SK-N-SH treated with all-trans-retinoic acid at 6 μM for 48 hours (cell line): Measurements from ENCODE around the gene TPST2.

Experiments
- ATAC-seq: fragments of 200-7000 bp; cut with Tn5 transposase; 3 replicates; pipeline ENCODE4 v1.9.1; 2020; ENCODE audit warnings: mild to moderate bottlenecking, moderate library complexity
- ARNTL ChIP-seq: fragments of 450-650 bp; formaldehyde crosslinking; IDR thresholded peaks from 2 replicates; pipeline ENCODE4 v1.5.0; 2020; ENCODE audit warnings: low read depth, mild to moderate bottlenecking, moderate library complexity, borderline replicate concordance
- ESRRG ChIP-seq: fragments of 250-450 bp; sonication (Bioruptor Pico); IDR thresholded peaks from 2 replicates; pipeline ENCODE4 v1.6.1; 2021; ENCODE audit warnings: mild to moderate bottlenecking
- GLIS3 ChIP-seq: fragments of 250-450 bp; sonication (Bioruptor Pico); IDR thresholded peaks from 2 replicates; pipeline ENCODE4 v1.5.0; 2020; ENCODE audit warnings: mild to moderate bottlenecking, moderate library complexity
- PATZ1 ChIP-seq: fragments of 250-450 bp; sonication (Bioruptor Pico); IDR thresholded peaks from 2 replicates; pipeline ENCODE4 v1.8.0; 2020; ENCODE audit warnings: mild to moderate bottlenecking, moderate library complexity, borderline replicate concordance
- PPARA ChIP-seq: fragments of 250-450 bp; sonication (Bioruptor Pico); IDR thresholded peaks from 2 replicates; pipeline ENCODE4 v1.5.0; 2020; ENCODE audit warnings: mild to moderate bottlenecking, borderline replicate concordance
- RARB ChIP-seq: fragments of 250-450 bp; sonication (Bioruptor Pico); IDR thresholded peaks from 2 replicates; pipeline ENCODE4 v1.8.0; 2021; ENCODE audit warnings: mild to moderate bottlenecking, moderate library complexity
- SNAI2 ChIP-seq: fragments of 250-450 bp; sonication (Bioruptor Pico); IDR thresholded peaks from 2 replicates; pipeline ENCODE4 v1.5.0; 2020; ENCODE audit warnings: mild to moderate bottlenecking, moderate library complexity
- TCF4 ChIP-seq: fragments of 250-450 bp; sonication (Bioruptor Pico); IDR thresholded peaks from 2 replicates; pipeline ENCODE4 v1.8.0; 2021; ENCODE audit warnings: mild to moderate bottlenecking, moderate library complexity, borderline replicate concordance
- TOX ChIP-seq: fragments of 250-450 bp; sonication (Bioruptor Pico); IDR thresholded peaks from 2 replicates; pipeline ENCODE4 v1.8.0; 2021; ENCODE audit warnings: mild to moderate bottlenecking, moderate library complexity, borderline replicate concordance
- TSHZ2 ChIP-seq: fragments of 250-450 bp; sonication (Bioruptor Pico); IDR thresholded peaks from 2 replicates; pipeline ENCODE4 v1.5.0; 2020; ENCODE audit warnings: mild to moderate bottlenecking, moderate library complexity
- ZFP30 ChIP-seq: fragments of 450-650 bp; formaldehyde crosslinking; IDR thresholded peaks from 2 replicates; pipeline ENCODE4 v1.5.0; 2022; ENCODE audit warnings: mild to moderate bottlenecking, moderate library complexity
- ZNF565 ChIP-seq: fragments of 450-650 bp; formaldehyde crosslinking; conservative IDR thresholded peaks from 2 replicates; pipeline ENCODE4 v1.5.0; 2020; ENCODE audit warnings: low read depth, mild to moderate bottlenecking, moderate library complexity
- ZNF70 ChIP-seq: fragments of 450-650 bp; formaldehyde crosslinking; IDR thresholded peaks from 2 replicates; pipeline ENCODE4 v1.5.0; 2020; ENCODE audit warnings: mild to moderate bottlenecking, moderate library complexity
- TF ChIP-seq, protein P1 (sequence below): fragments of 250-450 bp; sonication (Bioruptor Pico); IDR thresholded peaks from 2 replicates; pipeline ENCODE4 v1.5.1; 2021; ENCODE audit warnings: mild to moderate bottlenecking, moderate library complexity
- TF ChIP-seq, protein P2 (sequence below): fragments of 250-450 bp; sonication (Bioruptor Pico); IDR thresholded peaks from 2 replicates; pipeline ENCODE4 v1.8.0; 2021; ENCODE audit warnings: low read depth, mild to moderate bottlenecking, moderate library complexity, borderline replicate concordance
- TF ChIP-seq, protein P3 (sequence below): fragments of 250-450 bp; sonication (Bioruptor Pico); IDR thresholded peaks from 2 replicates; pipeline ENCODE4 v1.5.1; 2020; ENCODE audit warnings: low read depth, mild to moderate bottlenecking, moderate library complexity

TPST2 gene

DNA sequence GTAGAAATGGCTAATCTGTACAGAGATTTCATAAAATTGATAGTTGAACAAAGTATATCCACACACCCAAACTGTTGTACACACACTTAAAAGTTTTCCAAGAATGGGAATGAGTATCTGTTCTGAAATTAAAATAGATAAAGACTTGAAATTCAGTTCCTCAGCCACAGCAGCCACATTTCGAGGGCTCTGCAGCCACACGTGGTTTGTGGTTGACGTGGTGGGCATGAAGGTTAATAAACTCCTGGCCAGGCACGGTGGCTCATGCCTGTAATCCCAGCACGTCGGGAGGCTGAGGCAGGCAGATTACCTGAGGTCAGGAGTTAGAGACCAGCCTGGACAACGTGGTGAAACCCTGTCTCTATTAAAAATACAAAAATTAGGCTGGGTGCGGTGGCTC, 24.0 kb downstream of the TPST2 start:
- ATAC-seq: no peak

GRCh38 chr22:26565181-26565580, 24.8 kb downstream of the TPST2 start:
- ATAC-seq: no peak
- no peak for TF ChIP-seq TCF4 (CRISPR knock-in tag)
- no peak for TF ChIP-seq PPARA (CRISPR knock-in tag)
- TF ChIP-seq GLIS3 (CRISPR knock-in tag): no peak

More for the DNA sequence above, 24.0 kb downstream of the TPST2 start:
- TF ChIP-seq, protein P1, sequence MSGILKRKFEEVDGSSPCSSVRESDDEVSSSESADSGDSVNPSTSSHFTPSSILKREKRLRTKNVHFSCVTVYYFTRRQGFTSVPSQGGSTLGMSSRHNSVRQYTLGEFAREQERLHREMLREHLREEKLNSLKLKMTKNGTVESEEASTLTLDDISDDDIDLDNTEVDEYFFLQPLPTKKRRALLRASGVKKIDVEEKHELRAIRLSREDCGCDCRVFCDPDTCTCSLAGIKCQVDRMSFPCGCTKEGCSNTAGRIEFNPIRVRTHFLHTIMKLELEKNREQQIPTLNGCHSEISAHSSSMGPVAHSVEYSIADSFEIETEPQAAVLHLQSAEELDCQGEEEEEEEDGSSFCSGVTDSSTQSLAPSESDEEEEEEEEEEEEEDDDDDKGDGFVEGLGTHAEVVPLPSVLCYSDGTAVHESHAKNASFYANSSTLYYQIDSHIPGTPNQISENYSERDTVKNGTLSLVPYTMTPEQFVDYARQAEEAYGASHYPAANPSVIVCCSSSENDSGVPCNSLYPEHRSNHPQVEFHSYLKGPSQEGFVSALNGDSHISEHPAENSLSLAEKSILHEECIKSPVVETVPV (CRISPR knock-in tag): no peak
- TF ChIP-seq ZNF565 (CRISPR knock-in tag) (no peak), SNAI2 (CRISPR knock-in tag) (no peak), GLIS3 (CRISPR knock-in tag) (no peak)

- ATAC-seq: no peak
- no peak for TF ChIP-seq TSHZ2 (CRISPR knock-in tag)
- no peak for TF ChIP-seq ZNF70 (CRISPR knock-in tag)
- TF ChIP-seq TOX (CRISPR knock-in tag): no peak
- TF ChIP-seq, protein P2, sequence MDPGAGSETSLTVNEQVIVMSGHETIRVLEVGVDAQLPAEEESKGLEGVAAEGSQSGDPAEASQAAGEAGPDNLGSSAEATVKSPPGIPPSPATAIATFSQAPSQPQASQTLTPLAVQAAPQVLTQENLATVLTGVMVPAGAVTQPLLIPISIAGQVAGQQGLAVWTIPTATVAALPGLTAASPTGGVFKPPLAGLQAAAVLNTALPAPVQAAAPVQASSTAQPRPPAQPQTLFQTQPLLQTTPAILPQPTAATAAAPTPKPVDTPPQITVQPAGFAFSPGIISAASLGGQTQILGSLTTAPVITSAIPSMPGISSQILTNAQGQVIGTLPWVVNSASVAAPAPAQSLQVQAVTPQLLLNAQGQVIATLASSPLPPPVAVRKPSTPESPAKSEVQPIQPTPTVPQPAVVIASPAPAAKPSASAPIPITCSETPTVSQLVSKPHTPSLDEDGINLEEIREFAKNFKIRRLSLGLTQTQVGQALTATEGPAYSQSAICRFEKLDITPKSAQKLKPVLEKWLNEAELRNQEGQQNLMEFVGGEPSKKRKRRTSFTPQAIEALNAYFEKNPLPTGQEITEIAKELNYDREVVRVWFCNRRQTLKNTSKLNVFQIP (CRISPR knock-in tag): no peak
- TF ChIP-seq ARNTL: no peak
- TF ChIP-seq ESRRG (CRISPR knock-in tag): no peak
- TF ChIP-seq PPARA (CRISPR knock-in tag): no peak
- TF ChIP-seq GLIS3 (CRISPR knock-in tag): no peak
- TF ChIP-seq ZNF565 (CRISPR knock-in tag): no peak
- TF ChIP-seq RARB (CRISPR knock-in tag): no peak
- no peak for TF ChIP-seq ZFP30
- no peak for TF ChIP-seq TCF4 (CRISPR knock-in tag)
- TF ChIP-seq PATZ1 (CRISPR knock-in tag): no peak
- no peak for TF ChIP-seq SNAI2 (CRISPR knock-in tag)
- TF ChIP-seq, protein P3, sequence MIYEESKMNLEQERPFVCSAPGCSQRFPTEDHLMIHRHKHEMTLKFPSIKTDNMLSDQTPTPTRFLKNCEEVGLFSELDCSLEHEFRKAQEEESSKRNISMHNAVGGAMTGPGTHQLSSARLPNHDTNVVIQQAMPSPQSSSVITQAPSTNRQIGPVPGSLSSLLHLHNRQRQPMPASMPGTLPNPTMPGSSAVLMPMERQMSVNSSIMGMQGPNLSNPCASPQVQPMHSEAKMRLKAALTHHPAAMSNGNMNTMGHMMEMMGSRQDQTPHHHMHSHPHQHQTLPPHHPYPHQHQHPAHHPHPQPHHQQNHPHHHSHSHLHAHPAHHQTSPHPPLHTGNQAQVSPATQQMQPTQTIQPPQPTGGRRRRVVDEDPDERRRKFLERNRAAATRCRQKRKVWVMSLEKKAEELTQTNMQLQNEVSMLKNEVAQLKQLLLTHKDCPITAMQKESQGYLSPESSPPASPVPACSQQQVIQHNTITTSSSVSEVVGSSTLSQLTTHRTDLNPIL (CRISPR knock-in tag): no peak
These were observed 25.3 kb downstream of the TPST2 start for GRCh38 chr22:26564672-26565071.

DNA sequence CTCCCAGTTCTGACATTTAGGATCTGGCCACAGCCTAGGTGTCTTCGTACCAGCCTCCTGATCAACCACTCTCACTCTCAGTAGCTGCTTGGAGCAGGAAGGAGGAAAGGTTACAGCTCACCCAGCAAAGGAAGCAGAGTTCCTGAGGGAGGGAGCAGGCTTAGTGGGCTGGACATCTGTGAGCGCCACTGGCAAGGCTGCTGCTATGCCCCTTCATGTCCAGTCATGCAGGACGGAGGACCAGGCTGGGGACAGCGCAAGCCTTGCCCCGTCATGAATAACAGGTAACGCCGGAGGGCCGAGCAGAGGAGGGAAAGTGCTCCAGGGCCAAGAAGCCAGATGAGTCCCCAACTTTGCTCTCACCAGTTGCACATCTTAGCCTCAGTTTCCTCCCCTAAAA, 25.8 kb downstream of the TPST2 start:
- TF ChIP-seq, protein P3 (CRISPR knock-in tag): no peak
- TF ChIP-seq GLIS3 (CRISPR knock-in tag): no peak
- TF ChIP-seq, protein P1 (CRISPR knock-in tag): no peak
- TF ChIP-seq TSHZ2 (CRISPR knock-in tag): no peak
- no peak for ATAC-seq
